Prostate gland (tissue), 2 donors: ENCODE results near the gene FRG2B. TPM values are rescaled to one million over a fixed set of nuclear protein-coding genes. Genes with fewer than 3 reads are reported as not detected.
"Not testable (repeated sequence)": the region's sequence is repeated elsewhere in the genome, so short reads cannot be mapped to it uniquely, and the experiment has no call there.

Experiments
- DNase-seq: peaks from one replicate; pipeline ENCODE4 v3.0.0-alpha.2; 2019; ENCODE audit warnings: low spot score
- H3K27ac ChIP-seq, 2 donors: fragments of 200-600 bp; sonication (generic); 2 replicates each; pipeline ENCODE4 v1.5.1; 2017 to 2019
- H3K27me3 ChIP-seq: fragments of 200-600 bp; sonication (generic); replicated peaks from 2 replicates; pipeline ENCODE4 v1.5.1; 2019; ENCODE audit not compliant: insufficient read depth
- H3K36me3 ChIP-seq, 2 donors: fragments of 200-600 bp; sonication (generic); 1 replicate in 1 of 2; 2 replicates in 1 of 2; pipeline versions ENCODE4 v1.5.1 to v1.8.1; 2017 to 2019
- H3K4me1 ChIP-seq: fragments of 200-600 bp; sonication (generic); replicated peaks from 2 replicates; pipeline ENCODE4 v1.5.1; 2019
- H3K4me3 ChIP-seq, 2 donors: fragments of 200-600 bp; sonication (generic); 2 replicates each; pipeline ENCODE4 v1.5.1; 2017 to 2019
- H3K9me3 ChIP-seq: fragments of 200-600 bp; sonication (generic); 2 replicates; pipeline ENCODE4 v1.5.1; 2017
- CTCF ChIP-seq, 4 experiments: fragments of 200-600 bp in 2 of 4; fragments of 450-650 bp in 2 of 4; sonication (generic) in 2 of 4; IDR thresholded peaks; 1 replicate in 3 of 4; 2 replicates in 1 of 4; pipeline ENCODE4 v1.5.1; 2016 to 2019; ENCODE audit warnings: antibody characterized with exemption in 4 of 4, mild to moderate bottlenecking in 2 of 4, moderate library complexity in 2 of 4
- POLR2A ChIP-seq: fragments of 450-650 bp; IDR thresholded peaks from one replicate; pipeline ENCODE4 v1.6.1; 2016; ENCODE audit warnings: antibody characterized with exemption, mild to moderate bottlenecking
- POLR2AphosphoS5 ChIP-seq: sonication (generic); formaldehyde crosslinking; IDR thresholded peaks from one replicate; pipeline ENCODE4 v1.6.1; 2017; ENCODE audit warnings: antibody characterized with exemption
- WGBS: methylation state at CpG from one replicate; pipeline ENCODE4 v1.1.5; 2018; 5-methylcytosine and 5-hydroxymethylcytosine counted together
- intact Hi-C: fragments of 100-400 bp; cut with DNase I; formaldehyde crosslinking; loops from one replicate; pipeline ENCODE4 v1.14.2; 2022
- total RNA-seq, 2 donors: library from RNA; depleted of rRNA; stranded (reverse); fragments of >200 nt; gene quantifications; one replicate each; pipeline ENCODE4 v1.1.0, GENCODE V29; 2016

FRG2B gene
- total RNA-seq, 2 donors from 2014 or later = not detected

- H3K4me1 ChIP-seq, H3K9me3 ChIP-seq, H3K27ac ChIP-seq, intact Hi-C loops, H3K27me3 ChIP-seq, H3K4me3 ChIP-seq, H3K36me3 ChIP-seq, DNase-seq: not testable (repeated sequence)
- WGBS = 41% methylated on average over 19 of the region's 31 CpGs
Measured at GRCh38 chr10:133622544-133622943, 4.1 kb downstream of the FRG2B start.

- no peak for TF ChIP-seq POLR2AphosphoS5
- no peak for TF ChIP-seq POLR2A
- TF ChIP-seq CTCF (IDR thresholded peaks at IDR 0.05) = no peak
- no peaks in the 10 kb centered on the region for H3K36me3 ChIP-seq
- peaks cover 3% of the 10 kb centered on the region for H3K27me3 ChIP-seq
- WGBS = 73% methylated on average over 7 of the region's 7 CpGs
- H3K27ac ChIP-seq = no peak overlapping the region
- no peak overlapping the region for H3K4me3 ChIP-seq
- H3K4me1 ChIP-seq = no peaks in the 10 kb centered on the region
- DNase-seq = no peak
- intact Hi-C loops = no loop called here
- no peaks in the 10 kb centered on the region for H3K9me3 ChIP-seq
Measured at GRCh38 chr10:133618851-133619250, 7.7 kb downstream of the FRG2B start.

GRCh38 chr10:133617196-133617595 is 9.4 kb downstream of the FRG2B start:
- no peaks in the 10 kb centered on the region for H3K4me1 ChIP-seq
- no peaks in the 10 kb centered on the region for H3K9me3 ChIP-seq
- WGBS = 93% methylated on average over 7 of the region's 7 CpGs
- intact Hi-C loops = no loop called here
- no peaks in the 10 kb centered on the region for H3K36me3 ChIP-seq
- H3K4me3 ChIP-seq = no peak overlapping the region
- H3K27me3 ChIP-seq = peaks cover 3% of the 10 kb centered on the region
- no peak for DNase-seq
- TF ChIP-seq POLR2A = no peak
- TF ChIP-seq CTCF (IDR thresholded peaks at IDR 0.05) = no peak
- no peak for TF ChIP-seq POLR2AphosphoS5
- H3K27ac ChIP-seq = no peak overlapping the region

- no peak for DNase-seq
- intact Hi-C loops = no loop called here
- Histone ChIP-seq H3K36me3 (no peaks in the 10 kb centered on the region), H3K9me3 (no peaks in the 10 kb centered on the region), H3K27ac (no peak overlapping the region), H3K4me3 (no peak overlapping the region), H3K4me1 (no peaks in the 10 kb centered on the region), H3K27me3 (peaks cover under 1% of the 10 kb centered on the region)
- TF ChIP-seq POLR2AphosphoS5 (no peak), CTCF (IDR thresholded peaks at IDR 0.05) (no peak), POLR2A (no peak)
- 79% methylated on average over 8 of the region's 8 CpGs for WGBS
Measured at GRCh38 chr10:133616371-133617130, 10.0 kb downstream of the FRG2B start.

GRCh38 chr10:133614830-133615580 is 11.6 kb downstream of the FRG2B start:
- TF ChIP-seq POLR2A (no peak), POLR2AphosphoS5 (no peak), CTCF (IDR thresholded peaks at IDR 0.05) (no peak)
- DNase-seq = no peak
- no peaks in the 10 kb centered on the region for H3K4me1 ChIP-seq
- intact Hi-C loops = no loop called here
- no peaks in the 10 kb centered on the region for H3K27me3 ChIP-seq
- no peaks in the 10 kb centered on the region for H3K36me3 ChIP-seq
- no peaks in the 10 kb centered on the region for H3K9me3 ChIP-seq
- no peak overlapping the region for H3K27ac ChIP-seq
- WGBS = 71% methylated on average over 10 of the region's 10 CpGs
- no peak overlapping the region for H3K4me3 ChIP-seq
